GM18511 (cell line): ENCODE data around the gene SDR39U1.

Experiments
- ATAC-seq: cut with Tn5 transposase; IDR thresholded peaks from one replicate; pipeline ENCODE4 v1.9.1; 2021; ENCODE audit warnings: mild to moderate bottlenecking, moderate library complexity; ENCODE audit not compliant: unreplicated experiment

SDR39U1 gene

GRCh38 chr14:24443053-24443665 is 583 bp upstream of the SDR39U1 start:
- no peak for ATAC-seq

GRCh38 chr14:24441904-24442239 is 704 bp downstream of the SDR39U1 start:
- ATAC-seq = no peak

- ATAC-seq = no peak
Measured at GRCh38 chr14:24441485-24441884, 1.1 kb downstream of the SDR39U1 start.

GRCh38 chr14:24440606-24441399 is 1.8 kb downstream of the SDR39U1 start:
- no peak for ATAC-seq

GRCh38 chr14:24439830-24440605 is 2.6 kb downstream of the SDR39U1 start:
- ATAC-seq = no peak

- no peak for ATAC-seq
Measured at GRCh38 chr14:24439257-24439656, 3.3 kb downstream of the SDR39U1 start.

- no peak for ATAC-seq
Measured at GRCh38 chr14:24438223-24439097, 4.1 kb downstream of the SDR39U1 start.

GRCh38 chr14:24437736-24438067 is 4.9 kb downstream of the SDR39U1 start:
- no peak for ATAC-seq

GRCh38 chr14:24437020-24437735 is 5.4 kb downstream of the SDR39U1 start:
- no peak for ATAC-seq

- ATAC-seq = peak; percentile 58
Measured at GRCh38 chr14:24436355-24437019, 6.1 kb downstream of the SDR39U1 start.

- no peak for ATAC-seq
Measured at GRCh38 chr14:24435998-24436354, 6.6 kb downstream of the SDR39U1 start.

- no peak for ATAC-seq
Measured at GRCh38 chr14:24435192-24435810, 7.3 kb downstream of the SDR39U1 start.

GRCh38 chr14:24434676-24435075 is 7.9 kb downstream of the SDR39U1 start:
- no peak for ATAC-seq

GRCh38 chr14:24434036-24434435 is 8.5 kb downstream of the SDR39U1 start:
- no peak for ATAC-seq

GRCh38 chr14:24432259-24433131 is 10.1 kb downstream of the SDR39U1 start:
- ATAC-seq = no peak

GRCh38 chr14:24431569-24432258 is 10.9 kb downstream of the SDR39U1 start:
- peak; percentile 51 for ATAC-seq

- peak; percentile 28 for ATAC-seq
Measured at GRCh38 chr14:24430682-24431568, 11.7 kb downstream of the SDR39U1 start.
